ENCODE data around the gene RUSC2. TPM values are rescaled to one million over a fixed set of nuclear protein-coding genes. Genes with fewer than 3 reads are reported as not detected.

RUSC2 gene
- total RNA-seq (2014; rRNA removed; shearing (Covaris generic)) (not detected in 2 replicates), total RNA-seq (2022) (not detected in 2 replicates), Bru-seq, nascent RNA (percentile 6 among the genes with signal in this experiment), BruChase-seq, experiment 1, labeled RNA remaining after a 6-hour chase (not detected), BruChase-seq, experiment 2, labeled RNA remaining after a 2-hour chase (percentile 5 among the genes with signal in this experiment)
- long read RNA-seq: 0 reads

GRCh38 chr9:35489313-35490154 is at the start of gene RUSC2:
Gene RUSC2, plus strand, starts transcription at chr9:35490111. Its CDS starts 56,411 bp downstream, at chr9:35546522.
- Histone ChIP-seq H3K4me1 (ENCODE audit: insufficient read depth, low read length, poor library complexity, severe bottlenecking) (no peaks in the 10 kb centered on the region), H3K36me3 (ENCODE audit: insufficient read depth, low read length) (no peaks in the 10 kb centered on the region), H3K9me3 (ENCODE audit: low read length) (no peaks in the 10 kb centered on the region), H3K4me3 (ENCODE audit: low read depth, low read length, poor library complexity, severe bottlenecking) (peak within 1 kb of the TSS; percentile 45), H2AFZ (ENCODE audit: low read length) (peak within 1 kb of the TSS; percentile 60; the same call in 1 of the 2 replicates), H3K79me2 (ENCODE audit: insufficient read depth, low read depth, low read length) (no peaks in the 10 kb centered on the region), H3K27ac (ENCODE audit: low read depth, low read length, poor library complexity, severe bottlenecking) (no peak within 1 kb of the TSS), H3K9me2 (ENCODE audit: insufficient read depth, low read length) (no peaks in the 10 kb centered on the region), H3K4me2 (ENCODE audit: low read length) (peak within 1 kb of the TSS; percentile 58), H4K20me1 (ENCODE audit: insufficient read depth, low read length) (no peaks in the 10 kb centered on the region)
- CTCF ChIA-PET (ENCODE audit: unreplicated experiment): no interaction called here
- DNase-seq (ENCODE audit: low spot score): peak; percentile 24
- intact Hi-C loops (cut with micrococcal nuclease; ENCODE audit: unreplicated experiment): no loop called here
- TF ChIP-seq EZH2phosphoT487 (IDR thresholded peaks at IDR 0.05; ENCODE audit: borderline replicate concordance, low read depth, low read length) (no peak), CTCF (conservative IDR thresholded peaks at IDR 0.05; ENCODE audit: low read length) (0 out of 2 replicates have a peak, but pooled peaks have one; percentile 16)
- BruUV-seq (replicated peaks): no TSS peak
- POLR2A ChIA-PET: interaction anchor here (0.5 kb wide), 1 partner anchor 44 kb away, joined by 3 read pairs; no protein-coding TSS in a partner anchor

GRCh38 chr9:35446012-35446411 is 43.9 kb upstream of the RUSC2 start:
- Histone ChIP-seq H3K27ac (ENCODE audit: low read depth, low read length, poor library complexity, severe bottlenecking) (no peak overlapping the region), H4K20me1 (ENCODE audit: insufficient read depth, low read length) (no peaks in the 10 kb centered on the region), H3K79me2 (ENCODE audit: insufficient read depth, low read depth, low read length) (no peaks in the 10 kb centered on the region), H3K4me3 (ENCODE audit: low read depth, low read length, poor library complexity, severe bottlenecking) (no peak overlapping the region), H3K36me3 (ENCODE audit: insufficient read depth, low read length) (no peaks in the 10 kb centered on the region), H3K4me2 (ENCODE audit: low read length) (no peak overlapping the region), H3K4me1 (ENCODE audit: insufficient read depth, low read length, poor library complexity, severe bottlenecking) (no peaks in the 10 kb centered on the region), H2AFZ (ENCODE audit: low read length) (no peak overlapping the region), H3K9me2 (ENCODE audit: insufficient read depth, low read length) (no peaks in the 10 kb centered on the region), H3K9me3 (ENCODE audit: low read length) (no peaks in the 10 kb centered on the region)
- no peak for TF ChIP-seq EZH2phosphoT487 (IDR thresholded peaks at IDR 0.05; ENCODE audit: borderline replicate concordance, low read depth, low read length)
- no peak for TF ChIP-seq CTCF (conservative IDR thresholded peaks at IDR 0.05; ENCODE audit: low read length)
- POLR2A ChIA-PET: interaction anchor here (0.6 kb wide), 1 partner anchor 43 kb away, joined by 3 read pairs; no protein-coding TSS in a partner anchor
- DNase-seq (ENCODE audit: low spot score): no peak
- no TSS peak for BruUV-seq (replicated peaks)
- intact Hi-C loops (cut with micrococcal nuclease; ENCODE audit: unreplicated experiment): no loop called here
- CTCF ChIA-PET (ENCODE audit: unreplicated experiment): no interaction called here

Measured in OCI-LY7 (cell line).